CD4-positive, alpha-beta T cell treated with Interleukin-6 for 4 hours (primary cell): ENCODE results near the gene STARD4.

Experiments
- DNase-seq: peaks from one replicate; pipeline ENCODE4 v3.0.0-alpha.2; 2020; ENCODE audit warnings: mixed read lengths

STARD4 gene

GRCh38 chr5:111520908-111521307, 8.6 kb upstream of the STARD4 start:
- no peak for DNase-seq

- DNase-seq = no peak
These were observed 6.4 kb upstream of the STARD4 start for GRCh38 chr5:111518777-111519176.

GRCh38 chr5:111517853-111518501, 5.6 kb upstream of the STARD4 start:
- no peak for DNase-seq

DNA sequence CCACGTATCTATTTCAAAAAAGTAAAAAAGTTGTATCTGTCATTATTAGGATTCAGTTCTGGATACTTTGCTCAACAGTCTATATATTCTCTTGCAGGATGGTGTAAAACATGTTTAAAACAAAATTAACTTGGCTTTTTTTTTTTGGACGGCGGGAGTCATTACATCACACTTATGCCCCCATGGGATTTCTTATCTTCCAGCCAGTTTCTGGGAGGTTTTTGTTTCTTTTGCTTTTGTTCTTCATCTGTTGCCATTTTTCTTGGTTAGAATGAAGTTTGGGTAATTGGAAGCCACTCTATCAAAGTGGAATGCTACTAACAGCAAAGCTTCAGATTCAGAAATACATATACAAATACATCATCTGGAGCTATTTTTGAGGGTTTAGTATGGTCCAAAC, 1.8 kb upstream of the STARD4 start:
- DNase-seq = no peak

DNA sequence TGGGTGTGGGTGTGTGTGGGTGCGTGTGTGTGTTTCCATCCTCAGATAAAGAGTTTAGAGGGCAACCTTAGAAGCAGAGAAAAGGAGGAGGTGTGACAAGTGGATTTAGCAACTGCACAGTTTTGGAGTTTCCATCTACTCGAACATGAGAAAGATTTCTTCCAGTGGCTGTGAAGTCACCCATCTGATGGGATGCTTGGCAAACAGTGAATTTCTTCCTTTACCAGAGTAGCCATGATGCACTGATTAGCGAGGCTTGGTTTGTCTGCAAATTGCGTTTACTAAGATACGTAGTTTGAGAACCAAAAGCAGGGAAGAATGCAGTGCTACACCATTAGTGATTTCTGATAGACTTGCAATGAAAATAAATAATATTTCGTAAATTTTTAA, 791 bp upstream of the STARD4 start:
- no peak for DNase-seq

DNA sequence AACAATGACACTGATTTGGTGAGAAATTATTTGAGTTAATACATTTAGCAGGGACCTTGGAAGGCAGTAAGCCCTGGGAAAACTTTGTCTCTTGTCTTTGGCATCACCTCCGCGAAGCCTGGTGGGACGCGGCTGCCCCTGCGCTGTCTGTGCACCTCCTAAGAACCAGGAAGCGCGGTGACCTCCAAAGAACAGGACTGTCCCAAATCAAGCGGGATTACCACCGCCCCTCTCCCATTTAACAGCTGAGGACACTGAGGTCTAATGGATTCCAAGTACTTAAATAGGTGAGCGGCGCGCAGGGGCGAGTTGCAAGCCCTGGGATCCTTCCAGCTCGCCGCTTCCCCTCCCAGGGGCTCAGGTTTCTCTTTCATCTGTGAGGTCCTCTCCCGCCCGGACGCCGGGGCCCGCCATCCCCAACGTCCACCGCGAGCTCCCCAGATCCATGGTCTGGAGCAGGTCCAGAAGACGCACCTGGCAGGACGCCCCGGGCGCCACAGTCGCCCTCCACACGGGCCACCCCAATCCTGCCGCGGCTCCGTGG, 432 bp downstream of the STARD4 start:
- no peak for DNase-seq

DNA sequence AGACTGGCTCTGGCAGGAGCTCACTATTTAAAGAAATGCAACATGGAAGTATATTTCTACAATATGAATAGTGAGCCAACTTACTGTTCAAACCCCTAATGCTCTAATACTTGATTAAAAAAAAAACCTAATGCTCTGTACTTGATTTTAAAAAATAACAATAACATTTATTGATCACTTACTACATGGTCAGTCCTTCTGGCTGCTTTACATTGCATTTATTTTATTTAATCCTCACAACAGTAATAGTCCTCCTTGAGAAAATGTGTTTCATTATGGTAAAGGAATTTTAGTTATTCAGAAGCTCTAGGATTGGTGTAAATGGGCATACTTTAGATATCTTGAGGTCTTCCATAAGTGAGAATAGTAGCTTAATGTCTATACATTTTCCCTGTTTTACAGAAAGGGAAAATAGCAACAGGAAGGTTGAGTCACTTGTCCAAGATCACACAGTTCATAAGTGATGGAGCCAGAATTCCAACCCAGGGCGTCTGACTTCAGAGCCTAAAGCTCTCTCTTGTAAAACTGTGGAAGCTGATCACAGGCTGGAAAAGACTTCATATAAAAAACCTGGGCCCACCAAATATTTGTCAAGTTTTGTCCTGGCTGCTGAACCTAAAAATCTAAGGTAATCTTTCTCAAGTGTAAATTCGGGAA, 1.0 kb downstream of the STARD4 start:
- no peak for DNase-seq

DNA sequence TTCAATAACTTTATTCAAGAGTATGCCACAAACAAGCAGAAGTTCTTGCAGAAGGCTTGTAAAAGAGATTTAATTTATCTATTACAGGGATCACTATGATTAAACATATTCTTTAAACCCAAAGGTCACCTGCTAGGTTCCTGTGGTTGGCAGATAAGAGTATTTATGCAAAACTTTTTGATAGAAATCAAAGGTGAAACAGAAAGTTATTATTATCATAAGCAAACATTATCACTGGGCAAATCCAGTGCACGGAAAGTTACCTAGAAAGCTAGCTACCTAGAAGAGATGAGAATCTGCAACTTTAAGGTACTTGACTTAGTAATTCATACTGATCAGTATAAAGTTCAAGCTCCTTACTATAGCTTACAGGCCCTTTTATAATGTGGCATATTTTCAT, 3.2 kb downstream of the STARD4 start:
- no peak for DNase-seq

DNA sequence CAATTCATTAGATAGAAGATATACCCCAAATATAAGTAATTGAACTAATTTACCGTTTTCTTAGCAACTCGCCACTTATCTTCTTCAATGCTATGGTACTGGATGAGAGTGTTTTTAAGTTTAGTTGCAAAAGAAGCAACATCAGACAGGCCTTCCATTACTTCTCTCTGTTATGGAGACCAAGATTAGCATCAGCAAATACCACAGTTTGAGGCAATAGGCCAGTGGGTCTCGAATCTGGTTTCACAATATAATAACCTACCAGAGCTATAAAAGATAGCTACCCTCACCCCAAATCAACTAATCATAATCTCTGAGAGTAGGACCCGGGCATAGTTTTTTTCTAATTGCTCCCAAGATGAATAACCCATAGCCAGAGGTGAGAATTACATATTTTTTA, 5.1 kb downstream of the STARD4 start:
- DNase-seq = no peak

GRCh38 chr5:111505096-111505495, 7.2 kb downstream of the STARD4 start:
- DNase-seq = no peak

- no peak for DNase-seq
These were observed 9.4 kb downstream of the STARD4 start for GRCh38 chr5:111502956-111503355.

GRCh38 chr5:111498346-111498745, 14.0 kb downstream of the STARD4 start:
- DNase-seq = no peak

DNA sequence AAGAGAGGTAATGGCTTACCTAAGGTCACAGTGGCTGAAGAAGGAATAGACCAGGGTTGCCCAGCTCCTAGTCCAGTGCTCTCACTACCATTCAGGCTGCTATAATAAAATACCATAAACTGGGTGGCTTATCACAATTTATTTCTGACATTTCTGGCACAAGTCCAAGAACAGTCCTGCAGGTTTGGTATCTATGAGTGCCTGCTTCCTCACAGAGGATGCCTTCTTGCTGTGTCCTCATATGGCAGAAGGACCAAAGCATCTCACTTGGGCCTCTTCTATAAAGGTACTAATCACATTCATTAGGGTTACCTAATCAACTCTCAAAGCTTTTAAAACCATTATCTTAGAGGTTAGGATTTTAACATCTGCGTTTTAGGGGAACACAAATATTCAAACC, 17.2 kb downstream of the STARD4 start:
- no peak for DNase-seq

DNA sequence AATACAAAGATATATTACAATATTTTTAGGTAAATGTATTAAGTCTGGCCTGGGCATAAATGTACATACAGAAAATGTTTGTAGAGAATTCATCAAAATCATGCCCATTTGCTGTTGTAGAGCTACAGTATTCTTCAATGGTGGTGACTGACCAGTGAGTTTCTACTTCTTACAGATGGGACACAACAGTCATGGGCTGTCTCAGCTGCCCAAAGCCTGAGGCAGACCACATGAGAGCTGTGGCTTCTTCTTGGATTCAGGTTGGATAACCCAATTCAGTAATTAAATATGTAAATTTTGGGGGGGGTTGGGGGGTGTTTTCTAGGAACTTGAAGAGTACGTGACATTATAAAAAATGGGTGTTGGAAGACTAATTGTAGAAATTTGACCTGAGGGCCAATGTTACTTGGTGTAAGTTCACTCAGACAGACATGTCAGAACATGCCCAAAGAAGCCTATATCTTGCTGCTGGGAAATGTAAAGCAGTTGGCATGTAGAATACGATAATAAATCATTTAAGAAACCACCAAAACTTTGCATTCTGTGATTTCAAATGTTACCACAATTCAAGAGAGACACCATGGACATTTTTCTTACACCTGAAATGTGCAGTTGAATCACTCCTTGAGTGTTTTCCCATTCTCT, 17.9 kb downstream of the STARD4 start:
- DNase-seq = no peak

DNA sequence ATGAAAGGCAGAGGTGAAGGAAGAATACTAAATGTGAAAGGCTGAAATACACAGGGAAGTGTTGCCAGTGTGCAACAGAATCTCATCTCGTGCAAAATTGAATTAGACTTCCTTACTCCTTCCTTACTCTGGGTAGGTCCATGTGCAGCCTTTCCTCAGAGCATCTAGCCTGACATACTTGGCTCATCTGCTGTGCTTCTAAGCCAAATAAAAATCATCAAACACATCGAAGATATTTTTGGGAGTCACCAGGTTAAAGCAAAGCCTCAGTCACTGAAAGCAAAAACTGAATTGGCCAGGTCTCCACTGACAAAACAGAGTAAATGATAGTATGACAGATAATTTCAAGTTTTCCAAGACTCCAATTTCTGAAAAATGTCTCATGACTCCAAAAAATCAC, 19.3 kb downstream of the STARD4 start:
- no peak for DNase-seq

DNA sequence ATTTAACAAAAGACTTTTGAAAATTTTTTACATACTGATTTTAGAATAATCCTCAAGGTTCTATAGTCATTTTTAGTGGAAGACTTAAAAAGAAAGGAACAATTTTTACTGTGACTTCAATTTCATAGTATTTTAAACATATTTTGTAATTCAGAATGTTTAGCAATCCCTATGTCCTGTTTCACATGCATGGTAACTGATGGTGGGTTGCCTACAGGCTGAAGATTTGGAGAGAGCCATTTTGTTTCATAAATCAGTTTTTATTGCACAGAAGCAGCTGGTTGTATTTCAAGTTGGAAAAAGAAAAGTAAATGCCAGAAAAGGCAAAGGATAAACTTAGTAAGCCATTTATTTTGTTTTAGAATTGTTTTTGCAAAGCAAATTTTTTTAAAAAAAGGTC, 24.0 kb downstream of the STARD4 start:
- DNase-seq = no peak

- no peak for DNase-seq
These were observed 25.4 kb downstream of the STARD4 start for GRCh38 chr5:111486926-111487325.

- no peak for DNase-seq
These were observed 26.3 kb downstream of the STARD4 start for GRCh38 chr5:111486055-111486454.

DNA sequence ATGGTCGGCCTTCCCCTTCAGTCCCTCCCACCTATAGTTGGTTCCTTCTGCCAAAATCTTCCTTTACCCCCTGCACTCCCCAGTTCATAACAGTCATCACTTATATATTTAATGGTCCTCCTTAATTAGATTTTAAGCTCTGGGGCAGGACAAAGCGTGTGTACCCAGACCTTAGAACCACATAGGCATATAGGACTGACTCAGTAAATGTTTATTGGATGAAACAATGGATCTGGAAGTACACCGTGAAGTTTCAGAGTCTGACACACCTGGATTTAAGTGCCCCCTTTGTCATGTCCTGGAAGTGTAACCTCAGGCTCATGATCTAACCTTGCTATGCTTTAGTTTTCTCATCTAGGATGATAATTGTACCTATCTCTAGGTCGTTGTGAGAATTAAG, 32.0 kb downstream of the STARD4 start:
- no peak for DNase-seq

DNA sequence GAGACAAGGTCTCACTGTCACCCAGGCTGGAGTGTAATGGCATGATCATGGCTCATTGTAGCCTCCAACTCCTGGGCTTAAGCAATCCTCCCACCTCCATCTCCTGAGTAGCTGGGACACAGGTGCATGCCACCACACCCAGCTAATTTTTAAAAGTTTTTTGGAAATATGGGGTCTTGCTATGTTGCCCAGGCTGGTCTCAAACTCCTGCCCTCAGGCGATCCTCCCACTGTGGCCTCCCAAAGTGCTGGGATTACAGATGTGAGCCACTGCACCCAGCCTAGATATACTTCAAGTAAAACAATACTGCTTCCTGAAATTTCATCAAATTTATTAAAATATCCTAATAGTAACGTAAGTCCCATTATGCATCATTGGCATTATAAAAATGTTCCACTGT, 33.4 kb downstream of the STARD4 start:
- DNase-seq = no peak

DNA sequence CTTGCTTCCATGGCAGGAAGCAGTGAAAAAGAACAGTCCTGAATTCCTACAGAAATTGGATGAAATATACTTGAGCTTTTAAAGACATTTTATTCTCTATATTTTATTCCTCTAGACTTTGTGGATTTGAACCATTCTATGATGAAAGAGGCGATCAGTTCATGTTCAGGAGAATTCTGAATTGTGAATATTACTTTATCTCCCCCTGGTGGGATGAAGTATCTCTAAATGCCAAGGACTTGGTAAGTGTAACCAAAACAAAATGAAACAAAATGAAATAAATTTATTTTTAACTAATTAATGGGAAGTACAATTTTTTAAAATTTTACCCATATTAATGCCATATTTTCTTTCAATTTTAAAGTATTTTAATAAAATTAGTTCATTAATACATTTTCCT, 34.1 kb downstream of the STARD4 start:
- no peak for DNase-seq

GRCh38 chr5:111472579-111472978, 39.8 kb downstream of the STARD4 start:
- DNase-seq = no peak

- DNase-seq = no peak
These were observed 40.2 kb downstream of the STARD4 start for GRCh38 chr5:111472096-111472495.

DNA sequence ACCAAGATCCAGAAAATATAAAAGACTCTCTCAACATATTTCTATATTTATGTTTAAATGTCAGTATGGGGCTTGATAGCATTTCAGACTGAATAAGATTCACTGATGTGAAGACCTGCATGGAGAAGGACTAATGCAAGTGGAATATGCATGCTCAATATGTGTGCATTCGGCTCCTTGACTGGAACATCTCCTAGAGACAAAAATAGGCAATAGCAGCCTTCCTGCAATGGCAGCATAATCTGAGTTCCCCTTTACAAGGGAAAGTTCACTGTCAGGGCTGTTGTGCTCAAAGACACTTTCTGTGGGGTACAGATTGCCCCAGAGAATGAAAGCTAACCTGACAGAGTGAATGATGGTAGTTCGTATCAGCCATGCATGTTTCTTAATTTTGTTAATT, 42.4 kb downstream of the STARD4 start:
- DNase-seq = no peak
